ENCODE measurements around the gene KIRREL3.

The KIRREL3 gene

DNA sequence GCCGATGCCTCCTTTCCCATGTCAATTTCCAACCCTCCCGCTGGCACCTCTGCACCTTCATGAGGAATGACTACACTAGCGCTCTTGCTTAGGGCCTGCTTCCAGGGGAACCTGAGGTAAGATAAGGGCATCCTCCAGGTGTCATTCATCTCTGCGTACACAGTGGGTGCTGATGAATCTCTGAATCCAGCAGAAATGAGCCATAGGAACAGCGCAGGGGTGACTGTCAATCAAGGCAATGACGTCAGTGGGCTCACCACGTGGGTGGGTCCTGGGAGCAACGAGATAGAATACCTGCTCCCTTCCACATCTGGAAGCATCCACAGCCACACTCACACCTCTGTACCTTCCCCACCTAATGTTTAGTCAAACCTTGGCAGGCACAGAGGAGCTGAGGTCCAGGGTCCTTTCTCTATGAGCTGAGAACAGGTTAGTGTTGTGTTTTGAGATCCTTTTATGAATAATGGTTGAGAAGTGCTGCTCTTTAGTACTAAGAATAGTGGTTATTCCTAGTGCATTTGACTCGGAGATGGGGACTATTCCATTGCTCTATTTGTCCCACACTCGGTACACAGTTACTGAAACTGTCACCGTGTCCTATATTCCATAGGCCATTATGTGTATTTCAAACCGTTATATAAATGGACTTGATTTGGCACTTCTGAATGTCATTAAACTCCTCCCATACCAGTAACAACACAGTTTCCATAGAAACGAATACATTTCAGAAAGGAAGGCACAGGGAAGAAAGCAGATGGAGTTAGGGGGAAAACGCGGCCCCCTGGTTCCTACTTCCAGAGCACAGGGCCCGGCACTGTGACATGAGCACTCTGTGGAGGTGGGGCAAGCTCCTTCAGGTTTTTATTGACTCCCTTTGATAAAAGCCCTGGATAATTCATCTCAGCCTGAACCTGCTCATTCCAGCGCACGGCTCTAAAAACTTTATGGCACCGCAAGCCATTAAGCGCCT, 451.7 kb downstream of the KIRREL3 start:
- no peak for DNase-seq

DNA sequence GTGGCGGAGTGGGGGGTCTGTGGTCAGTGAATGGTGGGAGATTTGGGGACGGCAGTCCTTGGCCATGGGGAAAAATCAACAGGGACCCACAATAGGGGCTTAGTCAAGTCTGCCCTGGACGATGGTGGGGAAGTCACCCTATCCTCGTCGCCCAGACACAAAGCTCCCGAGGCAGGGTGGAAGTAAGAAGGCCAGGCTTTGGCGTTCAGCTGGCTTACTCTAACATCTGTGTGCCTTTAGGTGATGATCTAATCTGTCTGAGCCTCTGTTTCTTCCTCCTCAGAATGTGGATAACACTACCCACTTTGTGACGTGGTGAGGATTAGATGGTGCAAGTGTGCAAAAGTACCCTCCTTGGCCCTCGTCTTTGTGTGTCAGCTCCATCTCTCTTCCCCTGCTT, 452.9 kb downstream of the KIRREL3 start:
- DNase-seq = no peak

DNA sequence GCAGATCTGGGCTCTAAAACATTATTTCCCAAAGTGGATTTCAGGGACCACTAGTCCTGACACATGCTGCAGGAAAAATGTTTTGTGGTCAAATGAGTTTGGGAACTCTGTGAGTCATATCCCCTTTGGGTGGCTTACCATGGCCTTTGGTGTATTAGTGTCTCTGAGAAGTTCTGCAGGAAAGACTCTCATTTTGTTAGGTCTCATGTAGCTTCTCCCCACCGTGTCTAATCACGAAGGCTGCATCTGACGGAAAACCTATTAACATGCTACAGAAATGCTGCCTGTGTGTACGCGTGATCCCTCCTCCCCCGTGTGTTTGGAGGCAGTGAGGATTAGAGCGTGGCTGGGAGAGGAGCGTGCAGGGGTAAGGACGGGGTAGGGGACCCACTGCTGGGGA, 453.4 kb downstream of the KIRREL3 start:
- no peak for DNase-seq

DNA sequence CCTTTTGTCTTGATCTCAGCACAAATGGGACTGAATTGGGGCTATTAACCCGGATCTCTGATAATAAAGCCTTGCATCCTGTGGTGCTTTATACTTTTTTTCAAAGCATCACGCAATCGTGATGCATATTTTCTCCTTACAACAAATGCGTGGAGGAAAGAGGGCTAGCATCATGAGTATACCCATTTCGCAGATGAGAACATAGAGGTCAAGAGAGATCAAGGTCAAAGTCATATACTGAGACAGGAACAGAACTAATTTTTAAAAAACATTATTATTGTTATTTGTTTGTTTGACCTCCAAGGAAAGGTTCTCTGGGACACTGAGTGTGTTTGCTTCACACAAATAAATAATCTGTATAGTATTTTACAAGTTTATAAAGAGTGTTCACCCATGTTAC, 453.9 kb downstream of the KIRREL3 start:
- DNase-seq = no peak

DNA sequence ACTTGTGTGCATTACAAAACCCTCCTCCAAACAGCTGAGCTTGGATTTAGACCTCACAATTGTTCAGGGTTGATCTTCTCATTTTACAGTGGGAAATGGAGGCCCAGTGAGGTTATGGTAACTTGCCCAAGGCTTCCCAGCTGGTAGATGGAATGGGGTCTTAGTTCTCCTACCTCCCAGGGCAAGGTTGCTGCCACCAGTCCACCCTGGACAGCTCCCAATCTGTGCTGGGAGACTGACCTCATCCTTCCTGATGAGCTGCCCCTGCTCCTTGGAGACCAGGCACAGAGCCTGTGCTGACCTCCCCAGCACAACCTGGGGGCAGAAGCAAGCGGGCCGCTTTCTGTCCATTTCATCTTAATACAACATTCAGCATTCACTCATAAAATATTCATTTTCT, 454.4 kb downstream of the KIRREL3 start:
- DNase-seq = no peak

DNA sequence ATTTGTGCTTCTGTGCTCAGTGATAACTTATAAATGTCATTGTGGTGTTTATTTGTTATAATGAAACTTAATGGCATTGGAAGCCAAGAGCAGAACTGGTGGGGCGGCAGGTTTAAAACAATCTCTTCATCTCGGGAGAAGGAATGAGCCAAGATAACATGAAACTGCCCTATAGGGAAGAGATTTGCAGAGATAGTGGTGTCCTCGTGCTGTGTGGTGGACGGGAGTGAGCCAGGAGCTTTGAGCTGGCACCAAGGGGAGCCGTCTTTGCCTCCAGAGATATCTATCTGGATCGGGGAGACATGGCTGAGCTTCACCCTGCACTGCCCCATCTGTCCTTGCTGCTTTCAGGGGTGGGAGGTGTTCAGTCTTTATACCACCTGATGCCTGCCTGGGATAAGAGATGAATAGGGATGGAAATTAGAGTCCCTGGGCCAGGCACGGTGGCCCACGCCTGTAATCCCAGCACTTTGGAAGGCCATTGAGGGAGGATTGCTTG, 455.5 kb downstream of the KIRREL3 start:
- DNase-seq = no peak

DNA sequence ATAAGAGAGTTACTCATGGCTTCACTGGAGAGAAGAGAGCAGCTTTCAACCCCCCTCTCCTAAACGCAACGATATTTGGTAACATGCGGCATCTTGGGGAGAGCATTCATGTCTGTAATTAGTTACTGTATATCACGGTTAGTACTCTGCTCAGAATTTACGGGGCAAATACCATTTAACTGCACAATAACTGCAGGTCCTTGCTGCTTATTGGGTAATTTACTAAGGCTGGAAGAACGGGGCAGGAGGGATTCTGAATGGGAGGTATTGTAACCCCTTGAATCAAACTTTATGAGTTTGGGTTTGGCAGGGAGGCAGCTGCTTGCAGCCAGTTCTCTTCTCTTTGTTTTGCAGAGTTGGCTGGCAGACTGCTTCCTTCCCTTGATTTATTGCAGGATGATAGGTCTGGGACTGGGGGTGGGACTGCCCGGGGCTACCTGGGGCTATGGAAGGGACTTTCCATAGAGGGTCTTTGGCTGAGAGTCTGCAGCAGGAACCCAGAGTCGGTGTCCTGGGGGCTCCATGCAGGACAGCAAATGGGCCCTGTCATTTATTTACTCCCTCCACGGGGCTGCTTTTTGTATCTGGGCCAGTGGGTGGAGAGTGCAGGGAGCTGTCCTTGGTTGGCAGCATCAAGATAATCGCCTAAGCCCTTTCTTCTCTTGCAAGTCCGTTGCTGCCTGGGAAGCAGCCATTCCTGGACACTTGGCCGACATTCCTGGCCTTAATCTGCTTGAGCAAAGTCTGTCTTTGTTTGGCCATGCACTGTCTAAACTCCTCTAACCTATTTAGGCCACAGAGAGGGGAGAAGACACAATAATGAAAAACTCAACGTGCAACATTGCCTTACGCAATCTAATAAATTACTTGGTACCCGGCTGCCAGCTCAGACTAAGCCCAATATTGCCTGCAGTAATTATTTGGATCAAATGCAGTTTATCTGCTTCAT, 456.2 kb downstream of the KIRREL3 start:
- no peak for DNase-seq

DNA sequence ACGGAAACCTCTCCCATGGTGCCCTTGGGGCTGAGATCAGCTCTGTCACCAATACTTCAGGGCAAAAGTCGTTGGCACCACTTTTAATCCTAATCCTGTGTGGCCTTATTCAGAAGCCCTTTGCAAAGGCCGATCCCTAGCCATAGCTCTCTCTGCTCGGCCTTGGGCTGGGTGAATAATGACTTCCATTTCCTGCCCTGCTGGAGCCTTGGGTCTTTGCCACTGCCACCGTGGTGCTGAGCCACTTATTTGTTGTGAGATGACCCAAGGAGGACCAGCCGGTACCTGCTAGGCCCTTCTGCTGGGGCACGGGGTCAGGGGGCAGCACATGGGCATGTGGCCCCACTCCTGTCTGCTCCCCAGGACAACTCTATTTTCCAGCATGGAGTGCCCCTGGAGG, 456.9 kb downstream of the KIRREL3 start:
- no peak for DNase-seq

DNA sequence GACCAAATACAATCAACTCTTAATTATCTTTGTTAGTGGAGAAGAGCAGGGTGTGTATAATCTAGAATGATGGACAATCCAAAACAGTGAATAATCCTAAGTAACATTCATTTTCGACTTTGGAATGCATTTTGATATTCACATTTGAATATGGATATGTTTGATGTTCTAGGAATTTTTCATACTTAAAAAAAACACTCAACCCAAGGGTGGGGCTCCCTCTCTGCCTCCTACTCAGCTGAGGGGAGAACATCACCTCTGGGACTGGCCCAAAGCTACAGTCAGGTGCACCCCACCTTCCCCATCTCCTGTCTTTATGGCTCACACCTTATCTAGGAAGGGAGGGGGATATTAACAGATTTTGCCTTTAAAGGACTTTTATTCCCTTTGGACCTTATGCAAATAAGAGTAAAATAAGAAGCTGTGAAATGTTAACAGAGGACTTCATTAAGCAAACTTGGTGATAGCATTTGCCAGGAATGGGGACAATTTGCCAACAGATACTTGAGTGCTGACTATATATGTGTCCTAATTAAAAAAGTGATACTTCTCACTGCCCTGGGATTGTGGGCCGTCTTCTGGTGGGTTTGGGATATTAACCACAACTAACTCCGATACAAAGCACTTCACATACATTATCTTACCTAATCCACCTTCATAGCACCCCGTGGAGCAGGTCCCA, 458.1 kb downstream of the KIRREL3 start:
- no peak for DNase-seq

DNA sequence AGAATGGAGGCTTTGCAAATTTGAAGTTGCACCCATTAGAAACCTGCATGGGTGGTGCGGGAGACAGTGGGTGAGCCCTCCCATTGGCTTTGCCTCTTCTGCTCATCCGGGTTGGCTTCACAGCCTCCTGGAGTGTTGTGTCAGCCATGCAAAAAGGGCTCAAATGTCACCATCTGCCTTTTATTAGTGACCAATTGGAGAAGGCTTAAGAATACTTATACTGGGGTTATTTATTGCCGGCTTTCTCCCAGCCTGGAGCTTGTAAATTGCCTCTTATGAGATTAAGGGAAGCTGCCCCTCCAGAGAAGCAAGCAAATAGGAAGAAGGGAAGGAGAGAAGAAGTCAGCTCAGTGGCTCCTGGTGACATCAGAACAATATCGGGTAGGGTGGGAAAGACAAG, 462.5 kb downstream of the KIRREL3 start:
- DNase-seq = no peak

DNA sequence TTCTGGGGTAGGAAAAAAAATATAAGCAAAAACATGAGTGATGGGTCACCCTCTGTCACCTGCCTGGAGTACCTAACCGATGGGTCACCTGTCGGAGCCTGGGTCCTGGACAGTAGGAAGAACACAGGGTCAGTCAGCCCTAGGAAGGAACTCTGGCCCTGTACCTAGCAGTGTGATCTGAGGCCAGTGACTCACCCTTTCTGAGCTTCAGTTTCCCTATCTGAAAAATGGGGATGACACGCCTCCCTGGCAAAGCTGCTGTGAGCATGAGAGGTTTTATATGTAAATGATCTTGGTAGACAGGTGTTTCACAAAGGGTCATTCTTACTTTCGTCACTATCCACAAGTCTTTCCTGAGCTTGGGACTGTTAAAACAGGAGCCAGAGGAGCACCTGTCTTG, 463.1 kb downstream of the KIRREL3 start:
- DNase-seq = no peak

DNA sequence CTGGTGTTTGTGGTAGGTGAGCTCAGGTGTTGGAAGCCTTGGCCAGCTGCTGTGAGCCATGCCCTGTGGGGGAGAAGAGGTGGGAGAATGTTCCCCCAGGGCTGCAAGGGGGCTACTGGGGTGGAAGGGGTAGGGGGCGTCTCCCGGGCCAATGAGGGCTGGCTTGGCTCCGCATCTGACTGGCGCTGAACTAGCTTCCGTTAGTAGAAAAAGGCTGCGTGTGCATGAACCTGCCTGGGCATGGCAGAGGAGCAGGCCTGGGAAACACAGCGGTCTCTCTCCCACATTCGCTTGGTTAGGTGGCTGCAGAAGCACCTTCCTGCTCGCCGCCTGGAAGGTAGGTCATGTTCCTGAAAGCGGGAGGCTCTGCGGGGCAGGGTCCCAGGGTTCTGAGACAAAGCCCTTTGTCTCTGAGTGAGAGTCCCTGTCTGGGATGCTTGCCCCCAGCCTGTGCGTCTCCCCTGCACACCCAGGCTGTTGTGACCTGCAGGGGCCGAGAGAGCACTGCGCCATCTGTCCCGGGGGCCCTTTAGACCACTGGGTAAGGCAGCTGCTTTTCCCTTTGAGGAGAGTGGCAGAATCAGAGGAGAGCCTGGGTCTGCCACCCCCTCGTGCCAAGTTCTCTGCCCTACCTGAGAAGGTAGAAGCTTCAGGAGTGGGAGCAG, 466.3 kb downstream of the KIRREL3 start:
- no peak for DNase-seq

DNA sequence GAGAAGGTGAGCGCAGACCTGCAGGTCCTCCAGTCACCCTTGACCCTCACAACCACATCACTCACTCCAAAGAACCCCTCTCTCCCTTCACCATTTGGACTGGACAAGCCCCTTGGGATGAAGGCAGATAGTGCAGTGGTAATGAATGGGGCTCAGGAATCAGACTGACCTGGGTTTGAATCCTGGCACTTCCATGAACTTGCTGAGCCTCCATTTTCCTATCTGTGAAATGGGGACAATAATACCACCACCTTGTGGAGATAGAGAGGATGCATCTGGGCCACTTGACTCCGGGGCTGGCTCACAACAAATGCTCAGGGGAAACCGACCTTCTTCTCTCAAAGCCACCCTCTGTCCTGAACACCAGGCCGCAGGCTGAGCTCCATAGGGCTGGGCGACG, 467.0 kb downstream of the KIRREL3 start:
- DNase-seq = no peak

DNA sequence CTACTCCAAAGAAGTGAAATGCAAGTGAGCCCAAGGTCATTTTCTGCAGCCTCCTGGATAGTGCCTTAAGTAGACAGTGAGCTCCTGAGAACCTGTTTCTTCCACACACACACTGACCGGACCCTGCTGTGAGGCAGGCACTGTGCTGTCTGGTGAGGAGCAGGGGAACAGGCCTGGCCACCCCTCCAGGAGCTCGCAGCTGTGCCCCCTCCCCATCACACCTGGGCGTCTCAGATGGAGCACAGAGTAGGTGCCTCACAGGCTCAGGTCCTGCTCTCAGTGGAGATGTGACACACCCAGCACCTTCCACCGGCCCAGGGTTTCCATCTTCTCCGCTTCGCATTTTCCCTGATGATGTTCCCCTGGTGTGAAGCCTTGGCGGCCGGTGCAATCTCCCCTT, 470.2 kb downstream of the KIRREL3 start:
- no peak for DNase-seq

DNA sequence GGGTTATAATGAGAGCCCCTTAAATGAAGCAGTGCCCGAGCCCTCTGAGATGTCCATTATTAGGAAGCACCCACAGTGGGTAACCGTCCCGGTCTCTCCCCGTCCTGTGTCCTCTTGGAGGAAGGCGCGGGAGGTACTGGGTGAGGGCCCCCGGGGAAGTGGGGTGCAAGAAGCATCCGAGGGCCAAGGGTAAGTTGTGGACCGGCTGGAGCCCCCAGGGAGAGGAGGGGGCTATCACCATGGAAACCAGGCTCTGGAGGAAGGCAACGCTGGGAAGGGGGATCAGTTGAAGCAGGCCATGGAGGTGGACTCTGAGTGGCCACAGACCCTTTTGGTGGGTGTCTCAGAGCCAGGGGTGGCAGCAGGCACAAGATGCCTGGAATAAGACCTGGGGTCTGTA, 471.5 kb downstream of the KIRREL3 start:
- no peak for DNase-seq

DNA sequence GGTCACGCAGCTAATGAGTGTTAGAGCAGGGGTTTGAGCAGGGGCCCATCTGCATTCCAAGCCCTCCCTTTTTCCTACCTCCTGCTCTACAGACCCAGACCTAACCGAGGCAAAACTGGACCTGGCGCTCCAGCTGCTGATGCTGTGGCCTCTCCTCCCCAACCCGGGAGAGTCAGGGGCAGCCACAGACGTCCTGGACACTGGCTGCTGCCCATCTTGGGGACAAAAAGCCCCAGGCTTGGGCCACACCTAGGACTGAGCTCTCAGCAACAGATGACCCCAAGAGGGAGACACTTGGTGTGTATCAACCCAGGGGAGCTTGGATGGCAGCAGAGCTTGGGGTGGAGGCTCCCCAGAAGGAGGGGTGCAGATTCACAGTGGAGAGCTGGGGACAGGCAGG, 472.5 kb downstream of the KIRREL3 start:
- no peak for DNase-seq

DNA sequence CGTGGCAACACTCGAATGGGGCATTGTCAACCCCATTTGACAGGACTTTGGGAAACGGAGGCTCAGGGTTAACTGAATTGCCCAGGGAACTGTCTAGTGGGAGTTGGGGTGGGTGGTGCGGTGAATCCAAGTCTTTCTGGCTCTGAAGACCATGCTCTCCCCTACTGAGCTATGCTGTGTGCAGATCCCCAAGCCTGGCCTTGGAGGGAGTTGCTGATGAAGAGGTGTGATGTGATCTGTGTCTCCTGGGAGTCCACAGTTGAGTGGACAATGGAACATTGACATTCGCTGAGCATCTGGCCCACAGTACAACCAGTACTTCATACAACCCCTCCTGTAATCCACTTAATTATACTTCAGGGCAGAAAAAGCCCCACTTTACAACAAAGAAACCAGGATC, 472.9 kb downstream of the KIRREL3 start:
- no peak for DNase-seq

DNA sequence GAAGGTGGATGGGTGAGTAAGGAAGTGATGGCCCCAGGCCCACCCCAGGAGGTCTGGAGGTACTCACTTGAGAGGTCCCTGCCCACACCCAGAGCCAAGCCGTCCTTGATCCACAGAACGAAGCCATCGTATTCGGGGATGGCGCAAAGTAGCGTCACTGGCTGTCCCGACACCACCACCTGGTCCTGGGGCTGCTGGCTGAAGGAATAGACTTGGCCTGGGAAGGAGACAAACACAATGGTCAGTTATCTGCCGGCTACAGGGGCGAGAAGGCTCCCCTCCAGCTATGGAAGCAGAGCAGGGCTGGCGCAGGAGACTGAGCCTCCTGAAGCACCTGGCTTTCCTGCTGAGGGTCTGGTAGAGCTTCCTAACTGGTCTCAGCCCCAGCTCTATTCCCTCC, 474.1 kb downstream of the KIRREL3 start:
- no peak for DNase-seq

DNA sequence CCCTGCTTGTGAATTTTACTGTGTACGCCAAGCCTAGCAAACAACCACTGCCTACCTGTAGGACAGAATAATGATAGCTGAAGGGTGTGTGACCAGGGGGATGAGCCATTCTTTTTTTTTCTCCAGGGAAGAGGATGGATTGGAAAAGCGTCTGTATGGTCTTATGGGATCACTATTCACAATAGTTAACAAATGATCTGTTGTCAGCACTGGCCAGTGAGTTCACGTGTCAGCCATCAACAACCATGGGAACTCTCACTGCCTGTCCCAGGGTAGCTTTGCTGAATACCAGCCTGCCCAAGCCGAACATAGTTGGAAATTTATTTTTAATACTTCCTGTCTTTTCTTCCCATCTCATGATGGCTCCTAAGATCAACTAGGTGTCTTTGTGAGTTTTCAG, 474.9 kb downstream of the KIRREL3 start:
- no peak for DNase-seq

DNA sequence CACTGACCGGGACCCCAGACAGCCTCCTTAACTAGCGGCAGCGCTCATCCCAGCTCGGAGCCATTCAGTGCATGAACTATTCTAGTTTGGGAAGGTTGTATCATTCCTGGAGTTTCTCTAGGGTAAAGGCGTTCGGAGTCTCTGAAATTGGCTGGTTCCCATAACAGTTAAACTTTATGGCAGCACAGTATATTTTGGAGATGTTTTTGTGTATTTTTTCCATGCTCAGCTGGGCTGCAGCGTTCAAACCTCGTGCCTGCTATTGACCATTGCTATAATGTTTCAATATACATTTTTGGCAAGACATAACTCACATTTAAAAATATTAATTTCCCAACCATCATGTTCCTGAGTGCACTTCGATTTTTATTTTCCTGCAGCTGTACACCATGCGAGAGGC, 475.4 kb downstream of the KIRREL3 start:
- no peak for DNase-seq

DNA sequence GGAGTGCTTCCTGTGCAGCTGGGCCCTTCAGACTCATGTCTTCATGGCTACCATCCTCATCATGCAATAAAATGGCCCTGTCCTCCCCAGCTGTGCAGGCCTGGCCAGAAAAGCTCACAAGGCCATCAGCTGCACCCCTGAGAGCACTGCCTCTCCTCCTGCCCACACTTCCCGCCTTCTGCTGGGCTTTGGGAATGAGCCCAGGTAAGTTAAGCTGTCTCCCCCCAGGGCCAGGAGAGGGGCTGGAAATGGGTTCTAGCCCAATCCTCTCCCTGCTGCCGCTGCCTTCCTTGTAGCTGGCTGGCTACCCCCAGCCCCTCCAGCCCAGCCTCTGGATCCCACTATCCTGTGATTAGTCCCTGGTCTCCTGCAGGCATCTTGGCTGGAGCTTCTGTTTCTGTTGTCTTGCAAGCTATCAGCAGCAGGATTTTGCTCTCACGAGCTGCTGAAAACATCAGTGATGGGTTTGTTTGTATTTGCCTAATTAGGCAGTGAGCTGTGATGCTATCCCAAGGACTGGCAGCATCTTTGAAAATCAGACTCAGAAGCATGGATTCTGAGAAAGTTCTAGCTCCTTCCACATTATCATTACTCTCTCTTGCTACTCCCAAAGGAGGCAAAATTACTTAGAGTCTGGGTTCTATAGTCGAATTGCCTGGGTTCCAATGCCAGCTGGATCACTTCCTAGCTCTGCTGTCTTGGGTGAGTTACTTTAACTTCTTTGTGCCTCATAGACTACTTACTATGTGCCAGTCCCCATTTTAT, 476.9 kb downstream of the KIRREL3 start:
- no peak for DNase-seq

DNA sequence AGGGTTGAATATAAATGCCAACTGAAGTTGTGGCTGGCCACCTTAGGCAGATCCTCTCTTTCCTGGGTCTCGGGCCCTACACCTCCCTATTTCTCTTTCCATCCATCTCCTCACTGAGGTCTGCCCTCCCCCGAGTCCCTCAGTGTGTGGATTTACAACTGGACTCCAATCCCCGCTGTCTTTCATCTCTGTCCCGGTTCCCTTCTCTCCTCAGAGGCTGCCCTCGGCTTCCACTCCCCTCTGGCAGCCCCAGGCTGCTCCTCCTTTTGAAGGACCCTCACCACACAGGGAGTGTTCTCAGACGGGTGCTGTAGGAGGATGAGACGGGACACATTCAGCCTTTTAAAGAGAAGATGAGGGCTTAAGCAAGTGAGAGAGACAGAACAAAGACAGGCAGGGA, 478.0 kb downstream of the KIRREL3 start:
- no peak for DNase-seq
